Spleen (tissue), 7 donors: ENCODE results near the gene KIF21A.

ENCODE experiments used
- CTCF ChIP-seq, 11 experiments: fragments of 200-600 bp in 7 of 11; fragments of 450-650 bp in 4 of 11; sonication (generic) in 4 of 11; IDR thresholded peaks in 8 of 11; conservative IDR thresholded peaks in 3 of 11; 1 replicate in 7 of 11; 2 replicates in 4 of 11; pipeline versions ENCODE4 v1.4.0 to v1.8.0; 2016 to 2021; ENCODE audit warnings: antibody characterized with exemption in 11 of 11, inconsistent platforms in 4 of 11, mild to moderate bottlenecking in 1 of 11
- POLR2AphosphoS5 ChIP-seq, 3 donors: sonication (generic); formaldehyde crosslinking; IDR thresholded peaks; one replicate each; pipeline ENCODE4 v1.5.1; 2017; ENCODE audit warnings: antibody characterized with exemption in 3 of 3
- donor health status: DM: no; HTN: no; CAD: no; lungs with moderate emphysema.
- donor health status: DM: no; HTN: no; CAD: no.
- donor health status: DM: no; HTN: no; CAD: no.

GRCh38 chr12:39427360-39427808, 15.5 kb downstream of the KIF21A start:
- TF ChIP-seq POLR2AphosphoS5 (IDR thresholded peaks at IDR 0.05) = no peak
- TF ChIP-seq CTCF (IDR thresholded peaks at IDR 0.05 in 8 of 11, conservative IDR thresholded peaks at IDR 0.05 in 3 of 11) = no peak
